GM19397 (cell line): ENCODE data around the gene MARCKSL1.
"Not testable (repeated sequence)": the region's sequence is repeated elsewhere in the genome, so short reads cannot be mapped to it uniquely, and the experiment has no call there.

ENCODE experiments used
- ATAC-seq: cut with Tn5 transposase; IDR thresholded peaks from one replicate; pipeline ENCODE4 v1.9.1; 2021; ENCODE audit warnings: mild to moderate bottlenecking, moderate library complexity; ENCODE audit not compliant: unreplicated experiment

The MARCKSL1 gene, protein sequence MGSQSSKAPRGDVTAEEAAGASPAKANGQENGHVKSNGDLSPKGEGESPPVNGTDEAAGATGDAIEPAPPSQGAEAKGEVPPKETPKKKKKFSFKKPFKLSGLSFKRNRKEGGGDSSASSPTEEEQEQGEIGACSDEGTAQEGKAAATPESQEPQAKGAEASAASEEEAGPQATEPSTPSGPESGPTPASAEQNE

DNA sequence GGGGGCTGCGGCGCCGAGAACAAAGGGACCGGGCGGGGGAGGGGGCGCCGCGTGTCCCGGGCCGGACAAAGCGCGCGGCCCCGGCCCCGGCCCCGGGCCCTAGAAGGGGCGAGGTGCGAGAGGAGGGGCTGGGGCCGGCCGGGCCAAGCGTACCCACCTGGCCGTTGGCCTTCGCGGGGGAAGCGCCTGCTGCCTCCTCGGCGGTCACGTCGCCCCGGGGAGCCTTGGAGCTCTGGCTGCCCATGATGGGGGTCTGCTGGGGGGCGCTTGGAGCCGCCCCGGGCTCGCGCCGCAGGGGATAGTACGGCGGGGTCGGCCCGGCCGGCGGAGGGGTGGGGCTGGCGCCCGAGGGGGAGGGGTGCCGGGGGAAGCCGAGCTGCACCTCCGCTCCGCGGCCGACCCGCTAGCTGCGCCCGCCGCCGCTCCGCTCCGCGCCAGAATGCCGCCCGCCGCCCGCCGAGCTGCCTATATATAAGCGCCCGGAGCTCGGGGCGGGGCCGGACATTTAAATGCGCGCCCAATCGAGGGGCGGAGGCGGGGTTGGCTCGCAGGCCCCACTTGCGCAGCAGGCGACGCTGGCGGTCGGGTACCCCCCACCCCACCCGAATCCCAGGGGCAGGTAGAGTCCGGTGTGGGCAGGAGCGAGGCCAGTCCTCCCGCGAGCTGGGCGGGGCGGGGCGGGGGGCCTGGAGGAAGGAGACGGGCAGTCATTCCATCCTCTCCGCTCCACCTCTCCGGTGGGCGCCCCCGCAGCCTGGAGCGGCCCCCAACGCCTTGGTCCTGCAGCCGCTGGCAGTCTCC, at the start of gene MARCKSL1:
Gene MARCKSL1 (minus strand): TSS at position 444 of the 801 bp plus-strand sequence. CDS start 200 bp downstream, at position 244.
- peak; percentile 44 for ATAC-seq

DNA sequence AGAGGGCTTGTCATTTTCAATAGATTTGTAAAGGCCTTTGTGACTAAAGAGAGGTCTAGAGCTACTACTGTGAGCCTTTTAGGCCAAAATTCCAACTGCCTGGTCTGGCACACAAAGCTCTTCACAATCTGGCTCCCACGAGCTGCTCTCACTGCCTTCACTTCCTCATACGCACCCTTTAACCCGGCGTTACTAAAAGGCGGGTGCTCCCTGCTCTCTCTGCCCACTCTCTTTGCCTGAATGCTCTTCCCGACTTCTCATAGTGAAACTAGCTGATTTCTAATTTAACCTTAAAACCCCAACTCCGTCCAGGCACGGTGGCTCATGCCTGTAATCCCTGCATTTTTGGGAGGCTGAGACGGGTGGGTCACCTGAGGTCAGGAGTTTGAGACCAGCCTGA, 44.0 kb upstream of the MARCKSL1 start:
- no peak for ATAC-seq

DNA sequence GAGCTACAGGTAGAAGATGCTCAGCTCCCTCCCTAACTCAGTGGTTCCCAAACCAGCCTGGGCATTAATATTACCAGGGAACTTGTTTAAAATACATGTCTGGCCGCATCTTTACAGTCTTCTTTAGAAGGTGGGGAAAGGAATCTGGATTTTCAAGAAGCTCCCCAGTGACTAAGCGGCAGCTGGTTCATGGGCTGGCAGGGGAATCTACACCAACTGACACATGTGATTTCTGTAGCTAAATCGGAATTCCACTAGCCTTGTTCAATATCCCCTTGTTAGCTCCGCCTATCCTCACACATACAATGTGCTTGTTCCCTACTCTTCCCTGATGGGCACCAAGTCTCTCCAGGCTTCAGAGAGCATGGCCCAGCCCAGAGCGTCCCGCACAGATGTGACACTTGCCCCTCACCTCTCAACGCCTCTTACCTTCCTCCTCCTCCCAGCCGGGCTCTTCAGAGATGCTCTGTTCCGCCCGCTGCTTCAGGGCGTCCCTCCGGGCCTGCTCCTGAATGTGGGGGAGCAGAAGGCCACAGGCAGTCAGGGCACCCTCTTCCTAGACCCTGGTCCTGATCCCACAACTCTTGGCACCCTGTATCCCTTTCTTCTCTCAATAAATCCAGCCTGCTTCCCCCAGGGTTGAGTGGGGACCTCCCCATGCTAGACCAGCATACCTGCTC, 41.6 kb upstream of the MARCKSL1 start:
- ATAC-seq, result no peak

DNA sequence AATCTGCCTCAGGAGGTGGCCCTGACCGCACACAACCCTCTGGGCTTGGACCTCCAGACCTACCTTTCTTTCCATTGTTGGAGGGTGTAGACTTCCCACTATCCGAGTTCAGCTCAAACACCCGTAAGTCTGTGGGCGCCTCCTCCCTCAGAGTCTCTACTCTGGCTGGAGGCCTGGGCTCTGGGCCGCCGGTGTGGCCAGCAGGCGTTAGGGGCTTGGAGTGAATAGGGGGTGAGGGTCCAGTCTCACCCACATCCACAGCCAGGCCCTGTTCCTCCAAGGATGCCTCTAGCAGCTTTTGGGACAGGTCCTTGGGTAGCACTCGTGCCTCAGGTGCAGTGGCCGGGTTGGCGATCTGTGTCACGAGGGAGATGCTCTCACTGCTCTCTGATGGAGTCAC, 40.2 kb upstream of the MARCKSL1 start:
- no peak for ATAC-seq

DNA sequence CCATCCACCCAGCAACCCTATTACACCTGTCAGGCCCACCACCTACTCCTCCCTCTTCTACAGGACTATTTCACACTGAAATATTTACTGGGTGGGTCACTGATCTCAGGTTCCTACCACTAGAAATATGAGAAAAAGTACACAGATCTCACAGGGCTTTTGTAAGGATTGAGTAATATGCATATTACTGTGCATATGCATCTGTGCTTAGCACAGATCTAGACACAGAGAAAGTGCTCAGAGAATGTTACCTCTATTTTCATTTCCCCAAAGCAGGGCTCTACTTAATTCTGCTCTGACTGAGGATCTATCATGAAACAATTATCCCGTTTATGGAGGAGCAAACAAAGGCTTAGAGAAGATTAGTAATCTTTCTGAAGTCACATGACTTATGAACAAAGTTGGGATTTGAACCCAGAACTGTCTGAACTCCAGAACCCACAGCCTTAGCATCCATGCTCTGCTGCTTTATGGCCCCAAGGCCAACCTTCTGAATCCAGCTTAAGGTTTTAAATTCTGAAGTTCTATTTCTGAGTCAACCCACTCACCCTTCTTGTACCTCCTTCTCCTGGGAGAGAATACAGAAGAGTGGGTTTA, 38.1 kb upstream of the MARCKSL1 start:
- ATAC-seq, result no peak

DNA sequence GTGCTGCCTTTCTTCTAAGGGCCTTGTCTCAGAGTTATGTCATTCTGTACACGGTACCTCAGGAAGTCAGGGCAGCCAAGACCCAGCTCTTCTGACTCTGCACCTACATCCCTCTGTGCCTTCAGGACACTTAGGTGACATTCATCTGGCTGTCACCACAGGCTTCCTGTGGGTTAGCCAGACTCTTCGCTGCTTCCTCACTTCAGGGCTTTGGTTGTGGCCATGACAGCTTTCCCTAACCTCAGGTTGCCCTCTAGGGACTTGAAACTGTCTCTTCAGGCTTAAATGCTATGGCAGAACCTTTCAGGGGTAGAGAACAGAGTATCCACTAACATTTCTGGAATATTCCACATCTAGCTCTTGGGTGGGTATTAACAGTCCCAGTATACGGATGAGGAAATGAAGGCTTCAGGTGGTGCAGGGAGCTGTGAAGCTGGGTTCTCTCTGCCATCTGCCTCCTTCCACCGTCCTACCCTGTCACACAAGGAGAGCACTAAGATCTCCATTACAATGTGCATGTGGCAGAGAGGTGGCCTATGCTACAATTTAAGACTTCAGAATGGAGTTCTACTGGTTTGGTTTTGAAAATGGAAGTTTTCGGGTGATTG, 36.2 kb upstream of the MARCKSL1 start:
- ATAC-seq, result no peak

DNA sequence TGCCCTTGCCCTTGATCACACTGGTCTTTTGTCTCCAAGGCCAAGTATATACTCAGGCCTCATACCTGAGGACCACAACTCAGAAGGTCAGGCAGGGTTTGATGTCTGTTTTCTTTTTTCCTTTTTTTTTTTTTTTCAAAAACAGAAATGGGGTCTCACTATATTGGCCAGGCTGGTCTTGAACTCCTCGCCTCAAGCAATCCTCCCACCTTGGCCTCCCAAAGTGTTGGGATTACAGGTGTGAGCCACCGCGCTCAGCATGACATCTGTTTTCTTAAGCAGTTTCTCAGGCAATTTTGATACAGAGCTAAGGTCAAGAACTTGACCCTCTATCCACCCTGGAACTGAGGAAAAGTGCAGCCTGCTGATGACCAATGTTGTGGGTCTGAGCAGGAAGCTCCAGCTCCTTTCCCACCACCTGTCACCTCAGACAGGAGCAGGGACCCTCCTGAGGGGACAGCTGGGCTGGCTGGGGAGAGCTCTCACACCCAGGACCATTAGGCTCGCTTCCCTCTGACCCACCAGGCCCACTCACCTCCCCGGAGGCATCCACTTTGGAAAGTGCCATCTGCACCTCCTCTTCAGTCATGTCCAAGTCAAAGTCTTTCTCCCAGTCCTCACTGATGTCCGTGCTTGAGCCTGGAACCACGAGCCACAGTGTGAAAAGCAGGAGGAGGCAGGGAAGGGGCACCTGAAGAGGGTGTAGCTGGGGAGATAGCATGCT, 32.0 kb upstream of the MARCKSL1 start:
- ATAC-seq, result no peak

DNA sequence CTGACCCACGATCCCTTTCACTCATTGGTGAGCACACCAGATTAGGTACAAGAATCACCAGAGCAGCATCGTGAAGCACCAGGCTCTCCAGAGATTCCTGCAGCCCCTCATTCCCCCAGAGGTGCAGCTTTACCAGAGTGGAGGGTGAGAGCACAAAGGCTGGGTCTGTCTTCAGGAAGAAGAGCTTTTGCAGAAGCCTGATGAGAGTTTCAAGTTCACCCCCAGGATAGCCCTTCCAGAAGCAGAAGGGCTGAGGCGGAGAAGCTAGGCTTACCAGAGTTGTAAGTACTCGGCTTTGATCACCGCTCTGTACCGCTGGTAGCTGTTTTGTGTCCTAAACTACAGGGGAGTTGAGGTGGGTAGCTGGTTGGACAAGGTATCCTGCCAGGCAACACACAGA, 29.4 kb upstream of the MARCKSL1 start:
- no peak for ATAC-seq

DNA sequence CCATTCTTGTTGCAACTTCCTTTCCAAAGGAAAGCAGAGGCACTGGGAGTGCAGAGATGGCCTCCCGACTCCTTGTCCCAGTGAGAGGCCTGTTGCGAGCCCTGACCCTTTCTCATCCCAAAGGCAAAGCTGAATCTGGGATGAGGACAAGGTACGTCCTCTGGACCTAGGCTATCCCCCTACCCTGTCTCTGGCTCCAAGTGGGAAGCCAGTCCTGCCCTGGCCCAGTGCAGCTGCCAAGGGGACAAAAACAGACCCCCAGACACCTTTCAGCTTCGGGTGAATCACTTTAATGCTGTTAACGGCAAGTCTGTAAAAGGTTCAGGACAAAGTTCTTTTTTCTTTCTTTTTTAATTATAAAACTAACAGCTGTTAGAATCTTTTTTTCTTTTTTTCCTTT, 28.8 kb upstream of the MARCKSL1 start:
- ATAC-seq, result no peak

DNA sequence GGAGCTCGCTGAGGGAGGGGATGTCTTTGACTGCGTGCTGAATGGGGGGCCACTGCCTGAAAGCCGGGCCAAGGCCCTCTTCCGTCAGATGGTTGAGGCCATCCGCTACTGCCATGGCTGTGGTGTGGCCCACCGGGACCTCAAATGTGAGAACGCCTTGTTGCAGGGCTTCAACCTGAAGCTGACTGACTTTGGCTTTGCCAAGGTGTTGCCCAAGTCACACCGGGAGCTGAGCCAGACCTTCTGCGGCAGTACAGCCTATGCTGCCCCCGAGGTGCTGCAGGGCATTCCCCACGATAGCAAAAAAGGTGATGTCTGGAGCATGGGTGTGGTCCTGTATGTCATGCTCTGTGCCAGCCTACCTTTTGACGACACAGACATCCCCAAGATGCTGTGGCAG, 27.7 kb upstream of the MARCKSL1 start:
- no peak for ATAC-seq

DNA sequence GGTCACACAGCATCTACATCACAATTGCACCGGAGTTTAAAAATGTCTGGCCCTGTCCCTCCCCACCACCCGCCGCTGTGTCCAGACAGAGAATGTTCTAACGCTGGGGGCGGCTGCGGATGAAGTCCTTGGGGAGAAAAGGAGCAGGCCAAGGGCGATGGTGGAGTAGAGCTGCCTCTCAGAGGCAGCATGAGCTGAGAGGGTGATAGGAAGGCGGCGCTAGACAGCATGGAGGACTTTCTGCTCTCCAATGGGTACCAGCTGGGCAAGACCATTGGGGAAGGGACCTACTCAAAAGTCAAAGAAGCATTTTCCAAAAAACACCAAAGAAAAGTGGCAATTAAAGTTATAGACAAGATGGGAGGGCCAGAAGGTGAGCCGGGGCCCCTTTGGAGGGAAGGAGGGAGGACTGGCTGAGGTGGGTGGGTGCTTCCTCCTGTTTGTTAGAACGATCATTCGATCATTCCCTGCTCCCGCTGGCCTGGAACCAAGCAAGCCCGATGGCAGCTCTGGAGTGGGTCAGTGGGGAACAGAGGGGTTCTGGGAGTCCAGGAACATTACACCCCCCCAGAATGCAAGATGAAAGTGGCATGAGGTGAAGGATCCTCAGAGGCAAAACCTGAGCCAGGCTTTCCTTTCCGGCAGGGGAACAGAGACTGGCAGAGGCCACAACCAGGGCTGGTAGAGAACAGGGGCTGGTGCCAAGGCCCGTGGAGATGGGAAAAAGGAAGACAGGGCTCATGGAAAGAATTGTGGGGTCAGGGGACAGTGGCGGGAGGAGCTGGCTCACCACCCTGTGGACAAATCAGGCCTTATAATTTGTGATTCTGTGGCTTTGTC, 26.7 kb upstream of the MARCKSL1 start, which contains the start of the genes FAM229A and TSSK3:
Gene FAM229A (minus strand): TSS at position 12 of the 840 bp plus-strand sequence. CDS start 394 bp downstream, outside the sequence.
Gene TSSK3 (plus strand): TSS at position 66 of the 840 bp plus-strand sequence. CDS start 163 bp downstream, at position 229.
- no peak for ATAC-seq

DNA sequence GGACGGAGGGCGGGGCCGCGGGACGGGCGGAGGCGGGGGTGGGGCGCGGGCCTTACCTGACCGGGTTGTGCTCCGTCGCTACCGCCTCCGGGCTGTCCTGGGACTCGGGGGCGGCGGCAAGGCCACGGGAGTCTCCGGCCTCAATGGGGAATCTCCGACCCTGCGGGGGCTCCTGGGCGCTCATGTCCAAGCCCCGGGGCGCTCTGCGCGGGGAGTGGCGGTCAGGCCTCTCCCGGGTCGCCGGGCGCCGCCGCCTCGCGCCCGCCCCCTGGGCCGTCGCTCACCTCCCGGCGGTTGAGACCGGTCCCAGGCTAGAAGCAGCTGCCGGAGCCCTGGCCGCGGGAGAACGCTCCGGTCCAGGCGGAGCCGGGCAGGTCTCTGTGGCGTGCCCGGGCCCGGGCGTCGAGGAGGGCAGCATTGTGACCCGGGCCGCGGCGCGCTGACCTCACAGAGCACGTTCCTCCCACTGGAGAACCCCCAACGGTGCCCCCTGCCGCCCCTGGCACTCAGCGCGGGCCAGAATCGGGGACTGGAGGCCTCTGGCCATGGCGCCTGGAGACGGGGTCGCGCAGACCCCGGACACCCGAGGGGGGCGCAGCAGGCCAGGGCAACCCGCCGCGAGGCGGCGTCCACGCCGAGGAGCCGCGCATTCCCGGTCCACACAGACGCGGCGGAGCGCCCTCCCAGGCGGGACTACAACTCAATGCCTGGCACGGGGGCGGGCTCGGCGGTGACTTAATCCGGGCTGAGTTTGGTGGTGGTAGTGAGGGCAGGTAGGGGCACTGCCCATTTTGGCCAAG, 25.8 kb upstream of the MARCKSL1 start:
- no peak for ATAC-seq

DNA sequence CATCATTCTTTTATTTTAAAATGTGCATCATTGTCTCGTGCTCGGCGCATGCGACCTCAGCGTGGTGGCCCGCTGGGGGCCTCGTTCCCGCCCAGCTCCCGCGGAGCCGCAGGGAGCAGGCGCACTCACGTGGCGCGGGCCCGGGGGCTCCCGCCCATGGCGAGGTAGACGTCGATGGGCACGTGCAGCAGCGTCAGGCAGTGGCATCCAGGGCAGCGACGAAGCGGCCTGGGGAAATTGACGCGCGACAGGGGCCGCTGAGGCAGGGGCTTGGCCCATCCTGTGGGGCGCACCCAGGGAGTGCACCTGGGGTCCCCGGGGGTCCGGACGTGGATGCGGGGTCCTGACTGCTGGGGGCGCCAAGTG, 25.3 kb upstream of the MARCKSL1 start:
- no peak for ATAC-seq

DNA sequence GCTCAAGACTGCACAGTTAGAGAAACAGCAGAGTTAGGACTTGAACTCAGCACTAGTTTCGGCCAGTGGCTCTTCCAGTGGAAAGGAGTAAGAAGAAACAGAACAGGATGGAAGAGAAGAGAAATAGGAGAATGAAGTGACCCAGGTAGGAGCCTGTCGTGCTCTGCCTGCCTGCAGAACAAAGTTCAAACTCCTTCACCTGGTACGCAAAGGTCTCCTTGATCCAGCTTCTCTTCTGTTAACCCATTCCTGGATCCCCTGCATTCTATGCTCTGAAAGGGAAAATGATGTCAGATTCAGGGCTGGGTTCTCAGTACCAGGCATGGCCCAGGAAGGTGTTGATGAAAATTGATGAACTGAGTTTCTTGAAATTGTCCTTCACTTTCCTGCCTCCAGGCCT, 22.4 kb upstream of the MARCKSL1 start:
- ATAC-seq, result no peak

DNA sequence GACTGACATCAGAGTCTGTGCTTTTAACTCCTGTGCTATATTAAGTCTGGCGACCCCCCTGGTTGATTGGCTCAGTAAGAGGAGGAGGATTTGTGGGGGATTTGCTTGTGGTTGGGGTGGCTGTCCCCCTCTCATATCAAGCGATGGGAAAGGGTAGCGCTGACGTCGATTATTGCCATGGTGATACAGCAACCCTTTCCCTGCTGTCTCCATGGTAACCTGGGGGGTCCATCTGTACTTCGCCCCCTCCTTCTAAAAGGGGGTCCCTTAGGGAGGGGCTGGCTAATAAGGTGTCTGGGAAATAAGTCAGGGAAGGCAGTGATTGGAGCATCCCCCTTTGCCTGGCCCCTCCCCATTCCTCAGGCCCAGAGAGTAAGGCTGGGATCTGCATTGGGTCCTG, 21.6 kb upstream of the MARCKSL1 start:
- no peak for ATAC-seq

DNA sequence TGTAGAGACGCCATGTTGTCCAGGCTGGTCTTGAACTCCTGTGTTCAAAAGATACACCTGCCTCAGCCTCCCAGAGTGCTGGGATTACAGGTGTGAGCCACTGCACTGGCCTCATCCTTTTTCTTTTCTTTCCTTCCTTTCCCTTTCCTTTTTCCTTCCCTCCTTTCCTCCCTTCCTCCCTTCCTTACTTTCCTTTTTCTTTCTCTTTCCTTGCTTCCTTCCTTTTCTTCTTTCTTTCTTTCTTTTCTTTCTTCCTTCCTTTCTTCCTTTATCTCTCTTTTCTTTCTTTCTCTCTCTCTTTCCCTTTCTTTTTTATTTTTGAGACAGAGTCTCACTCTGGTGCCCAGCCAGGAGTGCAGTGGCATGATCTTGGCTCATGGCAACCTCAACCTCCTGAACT, 20.4 kb upstream of the MARCKSL1 start:
- ATAC-seq, result no peak

DNA sequence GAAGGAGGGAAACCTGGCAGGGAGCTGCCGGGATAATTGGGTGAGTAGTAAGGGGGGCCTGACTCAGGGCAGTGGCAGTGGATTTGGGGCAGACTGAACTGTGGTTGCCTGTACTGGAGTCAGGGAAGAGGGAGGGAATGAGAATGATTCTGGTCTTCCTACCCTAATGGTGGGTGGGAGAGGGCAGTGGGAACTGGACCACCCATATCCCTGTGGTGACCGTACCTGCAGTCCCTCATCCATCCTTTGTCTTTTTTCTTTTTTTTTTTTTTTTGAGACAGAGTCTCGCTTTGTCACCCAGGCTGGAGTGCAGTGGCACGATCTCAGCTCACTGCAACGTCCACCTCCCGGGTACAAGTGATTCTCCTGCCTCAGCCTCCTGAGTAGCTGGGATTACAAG, 19.7 kb upstream of the MARCKSL1 start:
- not testable (repeated sequence) for ATAC-seq

DNA sequence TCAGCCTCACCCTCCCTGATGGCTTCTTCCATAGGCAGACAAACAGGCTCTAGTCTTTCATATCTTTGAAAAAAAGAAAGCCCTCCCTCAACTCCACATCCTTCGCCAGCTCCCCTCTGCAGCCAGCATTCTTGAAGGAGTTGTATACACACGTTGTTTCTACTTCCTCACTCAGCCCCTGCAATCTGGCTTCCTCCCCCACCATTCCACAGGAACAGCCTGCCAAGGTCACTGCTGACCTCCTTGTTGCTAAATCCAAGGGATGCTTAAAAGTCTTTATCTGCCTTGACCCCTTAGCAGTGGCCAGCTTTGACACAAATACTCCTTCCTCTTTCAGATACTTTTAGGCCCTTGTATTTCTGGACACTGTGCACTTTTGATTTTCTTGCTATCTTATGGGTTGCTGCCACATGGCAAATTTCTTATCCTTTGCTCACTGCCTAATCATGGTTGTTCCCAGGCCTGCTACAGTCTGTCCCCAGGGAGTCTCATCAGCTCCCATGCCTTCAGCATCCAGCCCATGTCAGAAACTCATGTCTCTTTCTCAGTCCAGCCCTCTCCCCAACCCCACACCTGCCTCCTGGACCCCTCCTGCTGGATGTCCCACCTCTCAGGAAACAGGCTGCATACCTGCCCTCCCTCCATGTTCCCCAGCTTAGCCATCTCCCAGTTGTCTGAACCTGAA, 18.0 kb upstream of the MARCKSL1 start:
- ATAC-seq, result no peak
